DND-41 (cell line): ENCODE results near the gene CACNA1A.
"Not testable (repeated sequence)": the region's sequence is repeated elsewhere in the genome, so short reads cannot be mapped to it uniquely, and the experiment has no call there.

ENCODE experiments used
- EZH2 ChIP-seq: IDR thresholded peaks from 3 replicates; pipeline ENCODE4 v1.6.1; 2012; ENCODE audit warnings: borderline replicate concordance, low read depth, mild to moderate bottlenecking, moderate library complexity, low read length, inconsistent platforms; ENCODE audit not compliant: severe bottlenecking
- TF ChIP-seq, protein P1 (sequence below): IDR thresholded peaks from 2 replicates; pipeline ENCODE4 v1.5.1; 2012; ENCODE audit warnings: borderline replicate concordance, low read length, moderate library complexity, mild to moderate bottlenecking; ENCODE audit not compliant: poor library complexity, severe bottlenecking; ENCODE audit errors: extremely low read depth

DNA sequence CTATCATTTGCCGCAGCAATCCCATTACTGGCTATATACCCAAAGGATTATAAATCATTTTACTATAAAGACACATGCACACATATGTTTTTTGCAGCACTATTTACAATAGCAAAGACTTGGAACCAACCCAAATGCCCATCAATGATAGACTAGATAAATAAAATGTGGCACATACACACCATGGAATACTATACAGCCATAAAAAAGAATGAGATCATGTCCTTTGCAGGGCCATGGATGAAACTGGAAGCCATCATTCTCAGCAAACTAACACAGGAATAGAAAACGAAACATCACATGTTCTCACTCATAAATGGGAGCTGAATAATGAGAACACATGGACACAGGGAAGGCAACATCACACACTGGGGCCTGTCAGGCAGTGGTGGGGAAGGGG, 23.4 kb upstream of the CACNA1A start:
- TF ChIP-seq, protein P1, sequence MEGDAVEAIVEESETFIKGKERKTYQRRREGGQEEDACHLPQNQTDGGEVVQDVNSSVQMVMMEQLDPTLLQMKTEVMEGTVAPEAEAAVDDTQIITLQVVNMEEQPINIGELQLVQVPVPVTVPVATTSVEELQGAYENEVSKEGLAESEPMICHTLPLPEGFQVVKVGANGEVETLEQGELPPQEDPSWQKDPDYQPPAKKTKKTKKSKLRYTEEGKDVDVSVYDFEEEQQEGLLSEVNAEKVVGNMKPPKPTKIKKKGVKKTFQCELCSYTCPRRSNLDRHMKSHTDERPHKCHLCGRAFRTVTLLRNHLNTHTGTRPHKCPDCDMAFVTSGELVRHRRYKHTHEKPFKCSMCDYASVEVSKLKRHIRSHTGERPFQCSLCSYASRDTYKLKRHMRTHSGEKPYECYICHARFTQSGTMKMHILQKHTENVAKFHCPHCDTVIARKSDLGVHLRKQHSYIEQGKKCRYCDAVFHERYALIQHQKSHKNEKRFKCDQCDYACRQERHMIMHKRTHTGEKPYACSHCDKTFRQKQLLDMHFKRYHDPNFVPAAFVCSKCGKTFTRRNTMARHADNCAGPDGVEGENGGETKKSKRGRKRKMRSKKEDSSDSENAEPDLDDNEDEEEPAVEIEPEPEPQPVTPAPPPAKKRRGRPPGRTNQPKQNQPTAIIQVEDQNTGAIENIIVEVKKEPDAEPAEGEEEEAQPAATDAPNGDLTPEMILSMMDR: not testable (repeated sequence)
- not testable (repeated sequence) for TF ChIP-seq EZH2
